Nephron (organoid): ENCODE measurements around the gene PHF12.

Experiments
- H3K27ac Mint-ChIP-seq, 3 experiments: 2 replicates each; pipeline ENCODE4 v1.8.0; 2020; ENCODE audit warnings: mixed read lengths in 3 of 3, mild to moderate bottlenecking in 2 of 3, moderate library complexity in 1 of 3
- H3K27me3 Mint-ChIP-seq: 2 replicates; pipeline ENCODE4 v1.8.0; 2021; ENCODE audit warnings: low read depth, mild to moderate bottlenecking, moderate library complexity, mixed read lengths
- H3K36me3 Mint-ChIP-seq: 2 replicates; pipeline ENCODE4 v1.8.0; 2020; ENCODE audit warnings: low read depth, mixed read lengths
- H3K4me1 Mint-ChIP-seq: 2 replicates; pipeline ENCODE4 v1.8.0; 2020; ENCODE audit warnings: mixed read lengths
- H3K4me3 Mint-ChIP-seq, 3 experiments: 2 replicates each; pipeline ENCODE4 v1.8.0; 2020; ENCODE audit warnings: mild to moderate bottlenecking in 3 of 3, mixed read lengths in 3 of 3, moderate library complexity in 2 of 3
- H3K9me3 Mint-ChIP-seq: 2 replicates; pipeline ENCODE4 v1.8.0; 2020; ENCODE audit warnings: mixed read lengths
- TF ChIP-seq, protein P1 (sequence below), 3 experiments: fragments of 200-600 bp; sonication (generic); IDR thresholded peaks; one replicate each; pipeline ENCODE4 v1.5.0; 2021; ENCODE audit warnings: antibody characterized with exemption in 3 of 3; ENCODE audit not compliant: unreplicated experiment in 3 of 3

PHF12 gene

DNA sequence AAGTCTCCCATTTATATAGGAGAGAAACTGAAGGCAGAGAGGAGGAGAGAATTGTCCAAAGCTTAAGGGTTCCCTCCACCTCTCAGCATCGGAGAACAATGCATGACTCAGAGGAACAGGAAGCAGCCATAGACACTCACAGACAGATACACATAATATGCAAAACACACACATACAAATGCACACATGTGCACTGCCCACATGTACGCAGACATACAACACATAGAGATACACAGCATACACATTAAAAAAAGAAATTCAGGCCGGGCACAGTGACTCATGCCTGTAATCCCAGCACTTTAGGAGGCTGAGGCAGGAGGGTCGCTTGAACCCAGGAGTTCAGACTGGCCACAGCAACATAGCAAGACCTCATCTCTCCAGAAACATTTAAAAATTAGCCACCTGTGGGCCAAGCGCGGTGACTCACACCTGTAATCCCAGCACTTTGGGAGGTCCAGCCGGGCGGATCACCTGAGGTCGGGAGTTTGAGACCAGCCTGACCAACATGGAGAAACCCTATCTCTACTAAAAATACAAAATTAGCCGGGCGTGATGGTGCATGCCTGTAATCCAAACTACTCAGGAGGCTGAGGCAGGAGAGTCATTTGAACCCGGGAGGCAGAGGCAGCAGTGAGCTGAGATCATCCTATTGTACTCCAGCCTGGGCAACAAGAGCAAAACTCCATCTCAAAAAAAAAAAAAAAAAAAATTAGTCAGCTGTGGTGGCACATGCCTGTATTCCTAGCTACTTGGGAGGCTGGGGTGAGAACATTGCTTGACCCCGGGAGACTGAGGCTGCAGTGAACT lies 85.2 kb downstream of the PHF12 start:
- Mint-ChIP-seq H3K4me3 (no peak overlapping the region), H3K4me1 (no peaks in the 10 kb centered on the region), H3K27ac (no peak overlapping the region), H3K27me3 (peaks cover 7% of the 10 kb centered on the region), H3K9me3 (no peaks in the 10 kb centered on the region), H3K36me3 (peaks cover 4% of the 10 kb centered on the region)
- TF ChIP-seq, protein P1, sequence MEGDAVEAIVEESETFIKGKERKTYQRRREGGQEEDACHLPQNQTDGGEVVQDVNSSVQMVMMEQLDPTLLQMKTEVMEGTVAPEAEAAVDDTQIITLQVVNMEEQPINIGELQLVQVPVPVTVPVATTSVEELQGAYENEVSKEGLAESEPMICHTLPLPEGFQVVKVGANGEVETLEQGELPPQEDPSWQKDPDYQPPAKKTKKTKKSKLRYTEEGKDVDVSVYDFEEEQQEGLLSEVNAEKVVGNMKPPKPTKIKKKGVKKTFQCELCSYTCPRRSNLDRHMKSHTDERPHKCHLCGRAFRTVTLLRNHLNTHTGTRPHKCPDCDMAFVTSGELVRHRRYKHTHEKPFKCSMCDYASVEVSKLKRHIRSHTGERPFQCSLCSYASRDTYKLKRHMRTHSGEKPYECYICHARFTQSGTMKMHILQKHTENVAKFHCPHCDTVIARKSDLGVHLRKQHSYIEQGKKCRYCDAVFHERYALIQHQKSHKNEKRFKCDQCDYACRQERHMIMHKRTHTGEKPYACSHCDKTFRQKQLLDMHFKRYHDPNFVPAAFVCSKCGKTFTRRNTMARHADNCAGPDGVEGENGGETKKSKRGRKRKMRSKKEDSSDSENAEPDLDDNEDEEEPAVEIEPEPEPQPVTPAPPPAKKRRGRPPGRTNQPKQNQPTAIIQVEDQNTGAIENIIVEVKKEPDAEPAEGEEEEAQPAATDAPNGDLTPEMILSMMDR (IDR thresholded peaks at IDR 0.05; ENCODE audit: unreplicated experiment in 3 of 3), result no peak

GRCh38 chr17:28864991-28865849 lies 86.1 kb downstream of the PHF12 start:
- H3K9me3 Mint-ChIP-seq, result no peaks in the 10 kb centered on the region
- H3K4me1 Mint-ChIP-seq, result no peaks in the 10 kb centered on the region
- peaks cover 8% of the 10 kb centered on the region for H3K36me3 Mint-ChIP-seq
- no peak overlapping the region for H3K27ac Mint-ChIP-seq
- peaks cover 7% of the 10 kb centered on the region for H3K27me3 Mint-ChIP-seq
- H3K4me3 Mint-ChIP-seq, result no peak overlapping the region
- TF ChIP-seq, protein P1 (IDR thresholded peaks at IDR 0.05; ENCODE audit: unreplicated experiment in 3 of 3), result no peak

DNA sequence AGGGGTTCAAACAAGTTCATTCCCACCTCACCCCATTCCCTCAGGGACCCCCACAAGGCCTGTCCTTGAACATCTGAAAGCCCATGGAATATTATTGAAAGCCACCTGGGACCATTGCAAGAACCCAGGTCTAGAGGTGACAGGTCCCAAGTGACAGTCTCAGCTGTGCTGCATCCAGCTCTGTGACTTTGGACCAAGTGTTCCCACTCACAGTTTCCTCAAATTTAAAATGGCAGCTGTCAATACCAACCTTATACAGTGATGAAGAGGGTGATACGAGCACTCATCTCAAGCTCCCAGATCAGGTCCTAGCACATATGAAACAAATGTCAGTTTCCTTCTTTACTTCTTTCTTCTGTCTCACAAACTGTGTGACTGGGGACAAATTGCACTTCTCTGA lies 87.4 kb downstream of the PHF12 start:
- TF ChIP-seq, protein P1 (IDR thresholded peaks at IDR 0.05; ENCODE audit: unreplicated experiment in 3 of 3), result no peak
- H3K27ac Mint-ChIP-seq, result no peak overlapping the region
- no peaks in the 10 kb centered on the region for H3K4me1 Mint-ChIP-seq
- no peak overlapping the region for H3K4me3 Mint-ChIP-seq
- peaks cover 13% of the 10 kb centered on the region for H3K36me3 Mint-ChIP-seq
- H3K27me3 Mint-ChIP-seq, result peaks cover 4% of the 10 kb centered on the region
- H3K9me3 Mint-ChIP-seq, result no peaks in the 10 kb centered on the region

DNA sequence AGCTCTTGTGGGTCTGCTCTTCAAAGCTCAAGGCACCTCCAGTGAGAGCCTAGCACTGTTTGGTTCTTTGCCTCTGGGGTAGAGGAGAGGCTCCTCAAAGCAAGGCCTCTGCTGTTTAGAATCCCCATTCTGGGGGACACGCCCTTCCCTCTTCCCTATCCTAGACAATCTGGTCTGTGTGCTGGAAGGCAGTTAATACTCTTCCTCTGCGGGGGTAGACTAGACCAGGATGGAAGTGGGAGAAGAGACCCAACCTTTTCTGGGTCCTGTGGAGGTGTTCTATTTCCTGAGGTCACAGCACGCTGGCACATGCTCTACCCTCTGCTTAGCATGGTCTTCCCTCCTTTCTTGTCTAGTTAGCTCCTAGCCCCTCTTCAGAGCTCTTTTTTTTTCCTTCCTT lies 88.8 kb downstream of the PHF12 start:
- TF ChIP-seq, protein P1 (IDR thresholded peaks at IDR 0.05; ENCODE audit: unreplicated experiment in 3 of 3), result no peak
- Mint-ChIP-seq H3K4me3 (no peak overlapping the region), H3K36me3 (peaks cover 27% of the 10 kb centered on the region), H3K27me3 (peaks cover 4% of the 10 kb centered on the region), H3K27ac (no peak overlapping the region), H3K9me3 (no peaks in the 10 kb centered on the region), H3K4me1 (no peaks in the 10 kb centered on the region)

DNA sequence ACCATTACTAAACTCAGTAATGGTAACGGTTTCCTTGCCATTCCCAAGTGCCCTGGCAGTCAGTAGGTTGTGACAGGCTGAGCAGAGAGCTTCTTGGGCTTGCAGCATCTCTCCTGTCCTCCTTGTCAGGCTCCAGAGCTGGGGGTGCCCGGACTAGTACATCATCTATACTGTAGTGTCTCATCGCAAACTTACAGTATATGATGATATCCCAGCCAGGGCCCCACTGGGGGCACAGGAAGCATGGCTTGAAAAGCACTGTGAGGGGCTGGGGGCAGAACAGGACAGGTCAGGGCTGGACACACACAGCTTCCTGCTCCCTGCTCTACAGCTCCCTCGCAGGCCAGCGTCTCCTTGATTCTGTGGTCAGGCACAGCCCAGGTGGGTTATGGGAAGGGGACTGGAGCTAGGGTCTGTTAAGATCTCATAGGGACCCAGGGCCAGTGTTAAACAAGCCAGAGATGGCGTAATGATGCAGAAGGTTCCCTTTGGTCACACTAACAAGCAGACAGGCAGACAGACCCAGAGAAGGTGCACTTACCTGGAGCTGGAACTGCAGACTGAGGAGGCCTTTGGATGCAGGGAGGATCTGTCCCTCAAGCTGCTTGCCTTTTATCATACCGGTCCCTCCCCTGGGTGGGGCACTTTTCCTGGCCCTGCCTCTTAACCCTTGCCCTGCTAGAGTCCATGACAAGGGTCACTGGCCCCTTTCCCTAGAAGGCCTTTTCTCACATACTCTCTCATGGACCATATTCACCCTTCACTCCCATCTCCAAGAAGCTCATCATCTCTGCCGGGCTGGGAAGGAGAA lies 89.7 kb downstream of the PHF12 start:
- H3K4me1 Mint-ChIP-seq, result no peaks in the 10 kb centered on the region
- H3K27ac Mint-ChIP-seq, result no peak overlapping the region
- H3K27me3 Mint-ChIP-seq, result peaks cover 4% of the 10 kb centered on the region
- no peak overlapping the region for H3K4me3 Mint-ChIP-seq
- no peaks in the 10 kb centered on the region for H3K9me3 Mint-ChIP-seq
- TF ChIP-seq, protein P1 (IDR thresholded peaks at IDR 0.05; ENCODE audit: unreplicated experiment in 3 of 3), result no peak
- peaks cover 31% of the 10 kb centered on the region for H3K36me3 Mint-ChIP-seq
